Upper lobe of left lung (tissue), 6 donors: Measurements from ENCODE around the gene CSNK2B. TPM values are rescaled to one million over a fixed set of nuclear protein-coding genes. Genes with fewer than 3 reads are reported as not detected.

Experiments
- ATAC-seq, 2 donors: fragments of 200-7000 bp; cut with Tn5 transposase; one replicate each; pipeline ENCODE4 v1.9.1; 2022; ENCODE audit warnings: mild to moderate bottlenecking in 2 of 2, moderate library complexity in 2 of 2; ENCODE audit not compliant: low FRiP score in 2 of 2
- DNase-seq, 2 donors: peaks; one replicate each; pipeline ENCODE4 v3.0.0-alpha.2; 2019 to 2020
- H3K27ac ChIP-seq, 4 donors: fragments of 200-600 bp; sonication (generic); one replicate each; pipeline ENCODE4 v1.5.1; 2016 to 2019
- H3K27me3 ChIP-seq, 4 donors: fragments of 200-600 bp; sonication (generic); one replicate each; pipeline ENCODE4 v1.5.1; 2017 to 2019
- H3K36me3 ChIP-seq, 4 donors: fragments of 200-600 bp; sonication (generic); one replicate each; pipeline ENCODE4 v1.5.1; 2016 to 2019
- H3K4me1 ChIP-seq, 4 donors: fragments of 200-600 bp; sonication (generic); one replicate each; pipeline ENCODE4 v1.5.1; 2018 to 2019
- H3K4me3 ChIP-seq, 4 donors: fragments of 200-600 bp; sonication (generic); one replicate each; pipeline ENCODE4 v1.5.1; 2017 to 2019; ENCODE audit warnings: mild to moderate bottlenecking in 2 of 4, moderate library complexity in 1 of 4
- H3K9me3 ChIP-seq, 4 donors: fragments of 200-600 bp; sonication (generic); one replicate each; pipeline ENCODE4 v1.5.1; 2018 to 2019
- CTCF ChIP-seq, 6 experiments: fragments of 450-650 bp in 4 of 6; fragments of 200-600 bp in 2 of 6; sonication (generic) in 2 of 6; IDR thresholded peaks; one replicate each; pipeline ENCODE4 v1.5.1; 2016 to 2019; ENCODE audit warnings: antibody characterized with exemption in 6 of 6
- EP300 ChIP-seq, 4 donors: sonication (generic); formaldehyde crosslinking; IDR thresholded peaks; one replicate each; pipeline ENCODE4 v1.5.1; 2017; ENCODE audit warnings: antibody characterized with exemption in 4 of 4, control low read depth in 2 of 4
- POLR2A ChIP-seq, 4 donors: fragments of 450-650 bp; IDR thresholded peaks; one replicate each; pipeline ENCODE4 v1.5.1; 2016 to 2017; ENCODE audit warnings: antibody characterized with exemption in 4 of 4, mild to moderate bottlenecking in 2 of 4
- POLR2AphosphoS5 ChIP-seq, 2 donors: sonication (generic); formaldehyde crosslinking; IDR thresholded peaks; one replicate each; pipeline ENCODE4 v1.5.1; 2017; ENCODE audit warnings: antibody characterized with exemption in 2 of 2
- WGBS, 2 donors: methylation state at CpG; one replicate each; pipeline ENCODE4 v1.1.5; 2017 to 2018; 5-methylcytosine and 5-hydroxymethylcytosine counted together
- small RNA-seq, 4 donors: library from RNA; depleted of rRNA; stranded (forward); fragments of <200 nt; gene quantifications; one replicate each; pipeline ENCODE3, GENCODE V24; 2016
- total RNA-seq, 6 donors: library from RNA; depleted of rRNA in 4 of 6; stranded (reverse); fragments of >200 nt in 4 of 6; gene quantifications; one replicate each; pipeline versions ENCODE4 v1.1.0 to v1.2.1, GENCODE V29; 2016 to 2021
- donor health status: DM: no; HTN: no; CAD: no; lungs with moderate emphysema.
- donor health status: DM: no; HTN: yes; CAD: no; lungs with severe emphysema.

CSNK2B gene
- total RNA-seq, 6 donors from 2014 or later = 105 to 172 (median 130) TPM

- no peak for TF ChIP-seq POLR2A (IDR thresholded peaks at IDR 0.05)
- Histone ChIP-seq H3K4me1 (peaks cover 0 to 13% (median 2%) of the 10 kb centered on the region in 4 donors), H3K9me3 (no peaks in the 10 kb centered on the region), H3K36me3 (no peaks in the 10 kb centered on the region), H3K27me3 (no peaks in the 10 kb centered on the region), H3K4me3 (no peak overlapping the region), H3K27ac (peak overlapping the region in 1 of 4 donors; percentile 30)
- 61 to 79% methylated on average over 10 of the region's 10 CpGs for WGBS, 2 donors
- no peak for ATAC-seq
- DNase-seq = peak in 1 of 2 donors; percentile 39
Measured at GRCh38 chr6:31717499-31718222, 51.8 kb downstream of the CSNK2B start.

GRCh38 chr6:31718265-31718664 is 52.4 kb downstream of the CSNK2B start:
- DNase-seq (peak in 1 of 2 donors; percentile 65), ATAC-seq (no peak)
- 58 to 74% methylated on average over 1 of the region's 1 CpG for WGBS, 2 donors

GRCh38 chr6:31719001-31719400 is 53.1 kb downstream of the CSNK2B start:
- TF ChIP-seq POLR2A (IDR thresholded peaks at IDR 0.05) = no peak
- no peak for TF ChIP-seq EP300 (IDR thresholded peaks at IDR 0.05)
- TF ChIP-seq CTCF (IDR thresholded peaks at IDR 0.05) = no peak
- TF ChIP-seq POLR2AphosphoS5 (IDR thresholded peaks at IDR 0.05) = no peak
- DNase-seq (peak in 1 of 2 donors; percentile 34), ATAC-seq (no peak)
- Histone ChIP-seq H3K9me3 (no peaks in the 10 kb centered on the region), H3K27ac (peak overlapping the region in 2 of 4 donors; percentile 35 to 65), H3K36me3 (no peaks in the 10 kb centered on the region), H3K4me3 (no peak overlapping the region), H3K4me1 (peaks cover 0 to 13% (median 2%) of the 10 kb centered on the region in 4 donors), H3K27me3 (no peaks in the 10 kb centered on the region)
- WGBS, 2 donors = 80 to 88% methylated on average over 6 of the region's 6 CpGs

More at GRCh38 chr6:31718265-31718664, 52.4 kb downstream of the CSNK2B start:
- no peak overlapping the region for H3K4me3 ChIP-seq
- no peaks in the 10 kb centered on the region for H3K27me3 ChIP-seq
- peaks cover 0 to 13% (median 2%) of the 10 kb centered on the region in 4 donors for H3K4me1 ChIP-seq
- H3K27ac ChIP-seq = peak overlapping the region in 1 of 4 donors; percentile 65
- no peaks in the 10 kb centered on the region for H3K36me3 ChIP-seq
- TF ChIP-seq EP300 (IDR thresholded peaks at IDR 0.05) (peak in 1 of 4 donors; percentile 9), CTCF (IDR thresholded peaks at IDR 0.05) (no peak), POLR2AphosphoS5 (IDR thresholded peaks at IDR 0.05) (peak in 1 of 2 donors; percentile 21)
- H3K9me3 ChIP-seq = no peaks in the 10 kb centered on the region

Small RNAs within 50 kb of the gene (small RNA-seq; reads per million reads assigned to genes)
- gene LY6G6D = 0 reads per million in 4 donors
- gene MIR4646 = 0 reads per million in 4 donors
- 0 reads per million in 4 donors for gene MIR6832
- 0 reads per million in 4 donors for gene RF00019
- gene SNORA38 = 2.2 to 6.4 (median 2.6) reads per million in 4 donors

Other genes starting within 250 kb of the CSNK2B start
- gene MICB, start 167.9 kb upstream of the CSNK2B start, total RNA-seq = 10 to 100 TPM in 4 of 6 donors, 1 to 10 TPM in 2; 4.9 to 14.4 (median 11.3) TPM
- not detected for gene MCCD1, start 137.1 kb upstream of the CSNK2B start, total RNA-seq
- 100 to 1,000 TPM; 201 to 541 (median 270) TPM for gene DDX39B, start 124.1 kb upstream of the CSNK2B start, total RNA-seq
- gene ATP6V1G2, start 119.5 kb upstream of the CSNK2B start, total RNA-seq = 1 to 10 TPM in 4 of 6 donors, under 1 TPM in 2; 0.55 to 2.0 (median 1.1) TPM
- 10 to 100 TPM; 18.2 to 45.1 (median 23.8) TPM for gene NFKBIL1, start 118.5 kb upstream of the CSNK2B start, total RNA-seq
- 1 to 10 TPM in 2 of 6 donors, not detected in 4; 1.6 to 1.8 TPM for gene LTA, start 93.8 kb upstream of the CSNK2B start, total RNA-seq
- gene TNF, start 90.5 kb upstream of the CSNK2B start, total RNA-seq = 1 to 10 TPM in 5 of 6 donors, under 1 TPM in 1; 0.33 to 6.6 (median 2.9) TPM
- gene LTB, start 83.7 kb upstream of the CSNK2B start, total RNA-seq = 10 to 100 TPM in 1 of 6 donors, 1 to 10 TPM in 2, not detected in 3; 1.3 to 18.7 (median 8.2) TPM
- gene LST1, start 79.8 kb upstream of the CSNK2B start, total RNA-seq = 100 to 1,000 TPM in 1 of 6 donors, 10 to 100 TPM in 3, 1 to 10 TPM in 2; 7.7 to 132 (median 33.5) TPM
- 1 to 10 TPM in 1 of 6 donors, under 1 TPM in 3, not detected in 2; 0.54 to 2.0 (median 0.70) TPM for gene NCR3, start 73.1 kb upstream of the CSNK2B start, total RNA-seq
- gene AIF1, start 50.8 kb upstream of the CSNK2B start, total RNA-seq = 100 to 1,000 TPM in 1 of 6 donors, 10 to 100 TPM in 5; 18.5 to 106 (median 79.7) TPM
- 100 to 1,000 TPM in 4 of 6 donors, 10 to 100 TPM in 2; 80.1 to 154 (median 125) TPM for gene PRRC2A, start 45.4 kb upstream of the CSNK2B start, total RNA-seq
- 100 to 1,000 TPM; 190 to 421 (median 294) TPM for gene BAG6, start 13.4 kb upstream of the CSNK2B start, total RNA-seq
- gene APOM, start 10.2 kb upstream of the CSNK2B start, total RNA-seq = 1 to 10 TPM in 5 of 6 donors, under 1 TPM in 1; 0.89 to 4.3 (median 2.1) TPM
- gene C6orf47, start 5.3 kb upstream of the CSNK2B start, total RNA-seq = 10 to 100 TPM; 25.0 to 30.1 (median 28.4) TPM
- 10 to 100 TPM; 12.0 to 45.1 (median 16.6) TPM for gene GPANK1, start 1.1 kb upstream of the CSNK2B start, total RNA-seq
- gene LY6G5B, start 3.9 kb downstream of the CSNK2B start, total RNA-seq = 10 to 100 TPM in 4 of 6 donors, 1 to 10 TPM in 2; 6.7 to 22.0 (median 12.3) TPM
- 1 to 10 TPM in 4 of 6 donors, not detected in 2; 1.8 to 4.4 (median 3.1) TPM for gene LY6G5C, start 15.0 kb downstream of the CSNK2B start, total RNA-seq
- gene ABHD16A, start 37.2 kb downstream of the CSNK2B start, total RNA-seq = 10 to 100 TPM; 42.1 to 62.5 (median 51.6) TPM
- gene LY6G6F, start 40.8 kb downstream of the CSNK2B start, total RNA-seq = 1 to 10 TPM in 4 of 6 donors, under 1 TPM in 2; 0.63 to 9.4 (median 1.7) TPM
- gene LY6G6D, start 49.3 kb downstream of the CSNK2B start, total RNA-seq = not detected
- under 1 TPM in 1 of 6 donors, not detected in 5; 0.23 TPM for gene LY6G6C, start 55.7 kb downstream of the CSNK2B start, total RNA-seq
- 1 to 10 TPM in 3 of 6 donors, under 1 TPM in 2, not detected in 1; 0.30 to 4.1 (median 1.2) TPM for gene MPIG6B, start 57.3 kb downstream of the CSNK2B start, total RNA-seq
- 100 to 1,000 TPM in 2 of 6 donors, 10 to 100 TPM in 4; 46.6 to 157 (median 83.7) TPM for gene DDAH2, start 63.2 kb downstream of the CSNK2B start, total RNA-seq
- gene CLIC1, start 70.5 kb downstream of the CSNK2B start, total RNA-seq = 100 to 1,000 TPM; 138 to 497 (median 277) TPM
- 10 to 100 TPM in 4 of 6 donors, 1 to 10 TPM in 2; 7.3 to 52.4 (median 13.1) TPM for gene MSH5, start 73.9 kb downstream of the CSNK2B start, total RNA-seq
- gene SAPCD1, start 96.6 kb downstream of the CSNK2B start, total RNA-seq = 10 to 100 TPM in 1 of 6 donors, 1 to 10 TPM in 5; 1.1 to 15.7 (median 5.3) TPM
- 1 to 10 TPM; 4.0 to 7.4 (median 6.6) TPM for gene VWA7, start 111.2 kb downstream of the CSNK2B start, total RNA-seq
- gene VARS1, start 129.7 kb downstream of the CSNK2B start, total RNA-seq = 10 to 100 TPM; 21.2 to 67.8 (median 39.7) TPM
- gene LSM2, start 140.9 kb downstream of the CSNK2B start, total RNA-seq = 10 to 100 TPM in 5 of 6 donors, 1 to 10 TPM in 1; 5.0 to 44.9 (median 20.9) TPM
- 1 to 10 TPM in 5 of 6 donors, under 1 TPM in 1; 0.89 to 3.1 (median 2.0) TPM for gene HSPA1L, start 149.2 kb downstream of the CSNK2B start, total RNA-seq
- 100 to 1,000 TPM in 5 of 6 donors, 10 to 100 TPM in 1; 80.7 to 236 (median 144) TPM for gene HSPA1A, start 149.5 kb downstream of the CSNK2B start, total RNA-seq
- gene HSPA1B, start 161.7 kb downstream of the CSNK2B start, total RNA-seq = 100 to 1,000 TPM in 5 of 6 donors, 10 to 100 TPM in 1; 92.2 to 177 (median 127) TPM
- gene NEU1, start 196.7 kb downstream of the CSNK2B start, total RNA-seq = 10 to 100 TPM; 28.3 to 90.3 (median 64.6) TPM
- gene SLC44A4, start 212.9 kb downstream of the CSNK2B start, total RNA-seq = 10 to 100 TPM; 19.1 to 84.2 (median 42.0) TPM
- gene EHMT2, start 231.6 kb downstream of the CSNK2B start, total RNA-seq = 10 to 100 TPM; 23.6 to 57.3 (median 41.7) TPM
- 1 to 10 TPM; 1.0 to 7.5 (median 2.2) TPM for gene ZBTB12, start 236.0 kb downstream of the CSNK2B start, total RNA-seq